CD4-positive, alpha-beta memory T cell (primary cell): ENCODE results near the gene RIC8B. TPM values are rescaled to one million over a fixed set of nuclear protein-coding genes. Genes with fewer than 3 reads are reported as not detected.

Experiments
- CTCF ChIA-PET: fragments of 350-600 bp; sonication (Branson Sonifier 250); formaldehyde crosslinking; loops from one replicate; lab custom pipeline; 2021; ENCODE audit warnings: inconsistent platforms; ENCODE audit not compliant: partially characterized antibody; lab: Charles Lee
- POLR2A ChIA-PET: fragments of 350-600 bp; sonication (Branson Sonifier 250); formaldehyde crosslinking; loops from one replicate; lab custom pipeline; 2021; ENCODE audit not compliant: partially characterized antibody; lab: Charles Lee
- DNase-seq, 5 donors: peaks; one replicate each; pipeline versions ENCODE4 v3.0.0 to v3.0.0-alpha.2; 2020 to 2022; ENCODE audit warnings: mixed read lengths in 1 of 5
- H3K27ac ChIP-seq: one replicate; pipeline ENCODE4 v1.7.0; 2013; ENCODE audit warnings: low read depth, low read length
- H3K27me3 ChIP-seq: 2 replicates; pipeline ENCODE4 v1.7.0; 2013; ENCODE audit warnings: mild to moderate bottlenecking, low read length, moderate library complexity; ENCODE audit not compliant: insufficient read depth
- H3K36me3 ChIP-seq: 2 replicates; pipeline ENCODE4 v1.7.0; 2013; ENCODE audit warnings: mild to moderate bottlenecking, low read length, moderate library complexity; ENCODE audit not compliant: insufficient read depth
- H3K4me1 ChIP-seq: 2 replicates; pipeline ENCODE4 v1.7.0; 2013; ENCODE audit warnings: mild to moderate bottlenecking, low read length, moderate library complexity; ENCODE audit not compliant: insufficient read depth
- H3K4me3 ChIP-seq, 2 donors: one replicate each; pipeline ENCODE4 v1.7.0; 2013; ENCODE audit warnings: low read length in 2 of 2, mild to moderate bottlenecking in 1 of 2
- H3K9me3 ChIP-seq, 2 donors: one replicate each; pipeline ENCODE4 v1.7.0; 2013; ENCODE audit warnings: low read length in 2 of 2, control low read depth in 1 of 2; ENCODE audit not compliant: control insufficient read depth in 1 of 2
- H3K27ac Mint-ChIP-seq, 7 donors: one replicate each; pipeline ENCODE4 v1.8.0; 2020 to 2021; ENCODE audit warnings: mixed read lengths in 7 of 7, mild to moderate bottlenecking in 6 of 7, inconsistent platforms in 3 of 7, moderate library complexity in 3 of 7
- H3K27me3 Mint-ChIP-seq, 2 donors: one replicate each; pipeline ENCODE4 v1.8.0; 2020 to 2021; ENCODE audit warnings: mixed read lengths in 2 of 2
- H3K36me3 Mint-ChIP-seq, 2 donors: one replicate each; pipeline ENCODE4 v1.8.0; 2020 to 2021; ENCODE audit warnings: mixed read lengths in 2 of 2, inconsistent platforms in 1 of 2, mild to moderate bottlenecking in 1 of 2
- H3K4me1 Mint-ChIP-seq, 4 donors: one replicate each; pipeline ENCODE4 v1.8.0; 2020 to 2021; ENCODE audit warnings: mixed read lengths in 4 of 4, mild to moderate bottlenecking in 1 of 4
- H3K4me3 Mint-ChIP-seq, 8 donors: one replicate each; pipeline ENCODE4 v1.8.0; 2020 to 2021; ENCODE audit warnings: mixed read lengths in 8 of 8, mild to moderate bottlenecking in 7 of 8, moderate library complexity in 6 of 8, inconsistent platforms in 3 of 8
- H3K9me3 Mint-ChIP-seq, 8 donors: one replicate each; pipeline ENCODE4 v1.8.0; 2020 to 2021; ENCODE audit warnings: mixed read lengths in 8 of 8, mild to moderate bottlenecking in 5 of 8, inconsistent platforms in 3 of 8, moderate library complexity in 1 of 8
- intact Hi-C: fragments of 100-400 bp; cut with micrococcal nuclease; formaldehyde crosslinking; loops from one replicate; pipeline ENCODE4 v1.15.1; 2023
- polyA plus RNA-seq, 2 donors: library from polyadenylated mRNA; unstranded; fragments of 300-500 nt; fragmentation: Illumina TruSeq; gene quantifications; one replicate each; pipeline ENCODE4 v1.2.3, GENCODE V29; 2021
- total RNA-seq, 2 experiments: library from RNA; stranded (reverse); gene quantifications; one replicate each; pipeline ENCODE4 v1.2.3, GENCODE V29; 2021

The RIC8B gene
- total and polyA plus RNA-seq, 4 experiments from 2014 or later = 8.4 to 25.0 (median 16.6) TPM

DNA sequence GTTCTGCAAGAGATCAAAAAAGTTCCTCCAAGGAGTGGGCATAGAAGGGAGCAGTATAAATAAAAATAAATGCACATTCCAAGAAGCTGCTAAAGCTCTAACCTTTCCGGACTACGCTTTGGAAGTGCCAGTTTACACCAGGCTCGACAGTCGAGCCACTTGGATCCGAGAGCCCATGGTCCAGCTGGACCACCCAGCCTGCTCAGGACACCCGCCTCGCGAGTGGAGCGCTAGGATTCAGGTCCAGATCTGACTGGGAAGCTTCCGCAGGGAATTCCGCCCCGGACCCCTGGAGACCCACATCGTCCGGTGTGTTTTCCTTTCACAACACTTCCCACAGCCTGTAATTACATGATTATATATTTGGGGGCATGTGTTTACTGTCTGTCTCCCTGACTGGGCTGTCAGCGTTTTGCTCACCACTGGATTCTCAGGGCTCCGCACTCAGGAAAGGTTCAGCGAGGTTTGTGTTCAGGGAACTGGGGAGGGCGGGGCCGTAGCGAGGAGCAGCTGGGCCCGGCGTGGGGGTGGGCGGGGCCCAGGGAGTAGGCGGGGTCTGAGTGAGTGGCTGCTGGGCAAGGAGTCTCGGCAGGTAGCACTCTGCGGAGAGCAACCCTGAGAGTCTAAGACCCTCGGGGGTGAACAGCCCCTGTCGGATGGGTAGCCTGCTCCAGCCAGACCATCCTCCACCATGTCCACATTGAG lies 128.9 kb downstream of the RIC8B start:
- Histone ChIP-seq H3K4me1 (peaks cover 9% of the 10 kb centered on the region), H3K9me3 (no peaks in the 10 kb centered on the region), H3K27ac (no peak overlapping the region), H3K4me3 (no peak overlapping the region), H3K36me3 (no peaks in the 10 kb centered on the region), H3K27me3 (peaks cover 8% of the 10 kb centered on the region)
- Mint-ChIP-seq H3K36me3 (no peaks in the 10 kb centered on the region), H3K27me3 (peaks cover 7 to 15% of the 10 kb centered on the region in 2 donors), H3K4me3 (peak overlapping the region; percentile 5 to 83 (median 61)), H3K4me1 (peaks cover 5 to 10% (median 7%) of the 10 kb centered on the region in 4 donors), H3K9me3 (peaks cover 0 to 2% (median 0%) of the 10 kb centered on the region in 8 donors), H3K27ac (no peak overlapping the region)
- peak; percentile 56 to 70 (median 59) for DNase-seq
- POLR2A ChIA-PET = interaction anchor here (0.6 kb wide), 1 partner anchor 701 kb away, joined by 3 read pairs; no protein-coding TSS in a partner anchor
- intact Hi-C loops = no loop called here
- CTCF ChIA-PET = interaction anchor here (1.0 to 2.0 kb wide), 6 partner anchors 9 to 516 kb away, joined by 3 to 5 read pairs (median 3); no protein-coding TSS in a partner anchor

DNA sequence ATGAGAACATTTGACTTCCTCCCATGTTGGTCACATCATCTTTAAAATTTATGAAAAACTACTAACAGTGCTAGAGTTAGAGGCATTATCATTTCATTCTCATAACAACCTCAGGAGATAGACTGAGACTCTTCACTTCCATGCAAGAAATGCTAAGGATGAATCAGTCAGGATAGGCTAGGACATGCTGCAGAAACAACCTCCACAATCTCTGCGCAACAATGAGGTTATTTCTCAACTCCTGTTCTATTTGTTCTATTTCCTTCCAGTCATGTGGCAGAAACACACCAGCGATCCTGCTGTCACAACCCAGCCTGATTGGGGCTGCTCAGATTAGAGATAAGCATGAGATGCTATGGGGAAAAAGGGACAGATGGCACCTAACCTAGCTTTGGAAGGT lies 132.2 kb downstream of the RIC8B start:
- H3K36me3 ChIP-seq = no peaks in the 10 kb centered on the region
- H3K27me3 ChIP-seq = peaks cover 8% of the 10 kb centered on the region
- no peak overlapping the region for H3K27ac ChIP-seq
- peak overlapping the region in 1 of 7 donors; percentile 5 for H3K27ac Mint-ChIP-seq
- peaks cover 17% of the 10 kb centered on the region for H3K4me1 ChIP-seq
- no peaks in the 10 kb centered on the region for H3K9me3 ChIP-seq
- peaks cover 0 to 2% (median 0%) of the 10 kb centered on the region in 8 donors for H3K9me3 Mint-ChIP-seq
- H3K4me1 Mint-ChIP-seq = peaks cover 10 to 33% (median 17%) of the 10 kb centered on the region in 4 donors
- ChIA-PET POLR2A (interaction anchor here (0.6 kb wide), 1 partner anchor 107 kb away, joined by 3 read pairs; no protein-coding TSS in a partner anchor), CTCF (interaction anchor here (1.2 kb wide), 1 partner anchor 13 kb away, joined by 11 read pairs; no protein-coding TSS in a partner anchor)
- no peaks in the 10 kb centered on the region for H3K36me3 Mint-ChIP-seq
- H3K4me3 Mint-ChIP-seq = no peak overlapping the region
- intact Hi-C loops = no loop called here
- H3K27me3 Mint-ChIP-seq = peaks cover 7 to 15% of the 10 kb centered on the region in 2 donors
- H3K4me3 ChIP-seq = no peak overlapping the region
- no peak for DNase-seq

DNA sequence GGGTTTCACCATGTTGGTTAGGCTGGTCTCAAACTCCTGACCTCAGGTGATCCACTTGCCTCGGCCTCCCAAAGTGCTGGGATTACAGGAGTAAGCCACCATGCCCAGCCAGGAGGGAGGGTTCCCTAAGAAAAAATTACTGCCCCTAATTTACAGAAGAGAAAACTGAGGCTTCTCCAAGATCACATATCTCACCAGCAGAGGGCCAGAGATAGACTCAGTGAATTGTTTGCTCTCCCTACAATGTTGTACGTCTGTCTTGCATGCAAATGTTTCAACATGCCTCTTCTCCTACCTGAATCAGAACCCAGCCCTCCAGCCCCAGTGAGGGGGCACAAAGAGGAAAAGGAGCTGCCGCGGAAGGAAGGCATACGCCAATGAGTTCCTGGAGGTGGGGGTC lies 132.9 kb downstream of the RIC8B start:
- peaks cover 8% of the 10 kb centered on the region for H3K27me3 ChIP-seq
- Mint-ChIP-seq H3K4me1 (peaks cover 10 to 33% (median 17%) of the 10 kb centered on the region in 4 donors), H3K27me3 (peaks cover 5 to 12% of the 10 kb centered on the region in 2 donors), H3K36me3 (no peaks in the 10 kb centered on the region), H3K4me3 (peak overlapping the region in 1 of 8 donors; percentile 9), H3K9me3 (peaks cover 0 to 2% (median 0%) of the 10 kb centered on the region in 8 donors), H3K27ac (no peak overlapping the region)
- peaks cover 17% of the 10 kb centered on the region for H3K4me1 ChIP-seq
- CTCF ChIA-PET = interaction anchor here (0.6 to 1.2 kb wide), 3 partner anchors 12 to 624 kb away, joined by 3 to 11 read pairs (median 3); no protein-coding TSS in a partner anchor
- H3K36me3 ChIP-seq = no peaks in the 10 kb centered on the region
- DNase-seq = no peak
- H3K4me3 ChIP-seq = no peak overlapping the region
- H3K27ac ChIP-seq = no peak overlapping the region
- intact Hi-C loops = no loop called here
- POLR2A ChIA-PET = interaction anchor here (0.6 kb wide), 1 partner anchor 107 kb away, joined by 3 read pairs; no protein-coding TSS in a partner anchor
- H3K9me3 ChIP-seq = no peaks in the 10 kb centered on the region

DNA sequence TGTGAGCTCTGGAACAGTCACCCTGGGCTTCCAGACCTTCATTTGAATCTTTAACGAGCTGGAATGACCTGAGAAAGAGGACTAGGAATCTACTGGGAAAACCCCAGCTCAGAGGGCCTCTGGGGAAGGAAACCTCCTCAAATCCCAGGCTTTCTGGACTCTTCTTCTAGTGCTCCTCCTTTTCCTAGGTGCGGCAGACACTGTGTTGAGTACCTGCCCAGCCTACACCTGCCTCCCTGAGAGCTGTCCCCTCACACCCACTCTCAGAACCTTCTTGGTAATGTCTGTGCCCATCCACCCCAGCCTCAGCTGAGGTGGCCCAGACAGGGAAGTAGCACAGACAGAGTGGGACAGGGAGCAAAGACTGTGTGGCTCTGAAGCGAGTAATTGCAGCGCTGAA lies 133.4 kb downstream of the RIC8B start:
- H3K4me3 Mint-ChIP-seq = peak overlapping the region in 1 of 8 donors; percentile 48
- Histone ChIP-seq H3K9me3 (no peaks in the 10 kb centered on the region), H3K36me3 (no peaks in the 10 kb centered on the region), H3K4me3 (no peak overlapping the region), H3K27me3 (peaks cover 7% of the 10 kb centered on the region), H3K27ac (no peak overlapping the region), H3K4me1 (peaks cover 17% of the 10 kb centered on the region)
- ChIA-PET POLR2A (no interaction called here), CTCF (interaction anchor here (0.6 to 3.4 kb wide), 3 partner anchors 12 to 624 kb away, joined by 3 to 13 read pairs (median 3); no protein-coding TSS in a partner anchor)
- intact Hi-C loops = no loop called here
- H3K9me3 Mint-ChIP-seq = peaks cover 0 to 2% (median 0%) of the 10 kb centered on the region in 8 donors
- peaks cover 10 to 32% (median 16%) of the 10 kb centered on the region in 4 donors for H3K4me1 Mint-ChIP-seq
- peaks cover 2 to 7% of the 10 kb centered on the region in 2 donors for H3K27me3 Mint-ChIP-seq
- no peak overlapping the region for H3K27ac Mint-ChIP-seq
- DNase-seq = no peak
- H3K36me3 Mint-ChIP-seq = no peaks in the 10 kb centered on the region

DNA sequence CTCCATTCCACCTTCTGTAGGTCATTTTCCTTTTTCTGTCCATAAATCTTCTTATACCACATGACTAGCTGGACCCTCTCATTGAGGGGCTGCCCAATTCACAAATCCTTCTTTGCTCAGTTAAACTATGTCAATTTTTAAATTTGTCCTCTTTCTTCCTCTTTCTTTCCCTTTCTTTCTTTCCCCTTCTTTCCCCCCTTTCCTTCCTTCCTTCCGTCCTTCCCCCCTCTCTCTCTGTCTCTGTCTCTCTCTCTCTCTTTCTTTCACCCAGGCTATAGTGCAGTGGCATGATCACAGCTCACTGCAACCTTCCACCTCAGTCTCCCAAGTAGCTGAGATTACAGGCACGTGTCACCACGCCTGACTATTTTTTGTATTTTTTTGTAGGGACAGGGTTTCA lies 134.1 kb downstream of the RIC8B start:
- no peaks in the 10 kb centered on the region for H3K27me3 ChIP-seq

DNA sequence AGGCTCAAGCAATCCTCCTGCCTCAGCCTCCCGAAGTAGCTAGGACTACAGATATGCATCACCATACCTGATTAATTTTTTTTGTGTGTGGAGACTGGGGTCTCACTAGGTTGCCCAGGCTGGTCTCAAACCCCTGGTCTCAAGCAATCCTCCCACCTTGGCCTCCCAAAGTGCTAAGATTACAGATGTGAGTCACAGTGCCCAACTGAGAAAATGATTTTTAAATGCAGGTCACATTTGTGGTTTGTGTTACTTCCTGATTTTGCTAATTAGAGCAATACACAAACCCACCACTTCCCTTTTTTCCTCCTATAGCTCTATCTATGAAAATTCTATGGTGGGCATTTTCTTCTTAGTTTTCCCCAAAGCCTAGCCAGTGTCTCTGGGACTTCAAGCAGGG lies 135.7 kb downstream of the RIC8B start:
- intact Hi-C loops = no loop called here
- Mint-ChIP-seq H3K36me3 (no peaks in the 10 kb centered on the region), H3K27ac (peak overlapping the region in 2 of 7 donors; percentile 44 to 71), H3K27me3 (no peaks in the 10 kb centered on the region), H3K9me3 (peaks cover 0 to 2% (median 0%) of the 10 kb centered on the region in 8 donors), H3K4me3 (peak overlapping the region in 2 of 8 donors; percentile 4 to 42), H3K4me1 (peaks cover 17 to 33% (median 21%) of the 10 kb centered on the region in 4 donors)
- H3K27me3 ChIP-seq = no peaks in the 10 kb centered on the region
- no peaks in the 10 kb centered on the region for H3K9me3 ChIP-seq
- no peak overlapping the region for H3K4me3 ChIP-seq
- no peak overlapping the region for H3K27ac ChIP-seq
- ChIA-PET CTCF (interaction anchor here (3.4 kb wide), 1 partner anchor 9 kb away, joined by 13 read pairs; no protein-coding TSS in a partner anchor), POLR2A (no interaction called here)
- DNase-seq = no peak
- no peaks in the 10 kb centered on the region for H3K36me3 ChIP-seq
- peaks cover 15% of the 10 kb centered on the region for H3K4me1 ChIP-seq

More for the DNA sequence above, 134.1 kb downstream of the RIC8B start:
- Mint-ChIP-seq H3K4me3 (no peak overlapping the region), H3K27me3 (peaks cover 0 to 5% of the 10 kb centered on the region in 2 donors), H3K27ac (peak overlapping the region in 2 of 7 donors; percentile 33 to 50), H3K4me1 (peaks cover 10 to 25% (median 14%) of the 10 kb centered on the region in 4 donors), H3K36me3 (no peaks in the 10 kb centered on the region), H3K9me3 (peaks cover 0 to 2% (median 0%) of the 10 kb centered on the region in 8 donors)
- intact Hi-C loops = no loop called here
- Histone ChIP-seq H3K9me3 (no peaks in the 10 kb centered on the region), H3K36me3 (no peaks in the 10 kb centered on the region), H3K27ac (no peak overlapping the region), H3K4me3 (no peak overlapping the region), H3K4me1 (peaks cover 11% of the 10 kb centered on the region)
- ChIA-PET CTCF (interaction anchor here (3.4 kb wide), 1 partner anchor 11 kb away, joined by 13 read pairs; no protein-coding TSS in a partner anchor), POLR2A (no interaction called here)
- DNase-seq = no peak

DNA sequence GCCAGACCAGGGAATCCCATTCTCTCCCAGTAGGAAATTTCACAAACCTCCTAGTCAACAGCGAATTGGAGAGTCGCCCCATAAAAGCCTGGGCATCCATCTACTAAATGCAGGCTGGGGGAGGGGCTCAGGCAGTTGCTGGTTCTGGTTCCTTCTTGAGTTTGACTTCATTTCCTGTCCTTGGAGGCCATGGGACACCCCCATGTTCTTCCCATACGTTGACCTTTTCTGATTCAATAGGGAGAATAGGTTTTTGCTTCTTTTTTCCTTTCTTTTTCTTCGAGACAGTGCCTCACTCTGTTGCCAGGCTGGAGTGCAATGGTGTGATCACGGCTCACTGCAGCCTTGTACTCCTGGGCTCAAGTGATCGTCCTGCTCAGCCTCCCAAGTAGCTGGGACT lies 137.1 kb downstream of the RIC8B start:
- H3K4me1 Mint-ChIP-seq = peaks cover 23 to 40% (median 28%) of the 10 kb centered on the region in 4 donors
- H3K4me1 ChIP-seq = peaks cover 20% of the 10 kb centered on the region
- H3K4me3 ChIP-seq = no peak overlapping the region
- no peak overlapping the region for H3K4me3 Mint-ChIP-seq
- no peak overlapping the region for H3K27ac Mint-ChIP-seq
- H3K9me3 Mint-ChIP-seq = peaks cover 0 to 2% (median 0%) of the 10 kb centered on the region in 8 donors
- DNase-seq = no peak
- no peaks in the 10 kb centered on the region for H3K36me3 Mint-ChIP-seq
- no peaks in the 10 kb centered on the region for H3K27me3 ChIP-seq
- H3K36me3 ChIP-seq = no peaks in the 10 kb centered on the region
- intact Hi-C loops = no loop called here
- no peaks in the 10 kb centered on the region for H3K27me3 Mint-ChIP-seq
- POLR2A ChIA-PET = no interaction called here
- H3K9me3 ChIP-seq = no peaks in the 10 kb centered on the region
- H3K27ac ChIP-seq = no peak overlapping the region
- CTCF ChIA-PET = interaction anchor here (0.6 kb wide), 1 partner anchor 521 kb away, joined by 3 read pairs; no protein-coding TSS in a partner anchor
